Fibroblast of the aortic adventitia (primary cell): ENCODE measurements around the gene FAM184A. TPM values are rescaled to one million over a fixed set of nuclear protein-coding genes. Genes with fewer than 3 reads are reported as not detected.
A peak's percentile ranks its signal among the peaks of the same experiment; 100 is the strongest.

Source experiments
- DNase-seq: peaks from one replicate; pipeline ENCODE4 v3.0.0-alpha.2; 2010; ENCODE audit warnings: low read depth
- H3K4me3 ChIP-seq: 2 replicates; pipeline ENCODE4 v1.5.1; 2011; ENCODE audit warnings: low read depth, mild to moderate bottlenecking, control low read depth, low read length, moderate library complexity
- total RNA-seq: library from RNA; depleted of rRNA; stranded (reverse); fragments of >200 nt; gene quantifications from 2 replicates; pipeline ENCODE4 v1.2.3, GENCODE V29; 2012; ENCODE audit warnings: low replicate concordance
- TF ChIP-seq, protein P1 (sequence below): IDR thresholded peaks from 2 replicates; pipeline ENCODE4 v1.5.1; 2011; ENCODE audit warnings: mild to moderate bottlenecking, low read length, control low read depth, inconsistent platforms; ENCODE audit not compliant: insufficient read depth

FAM184A gene
- total RNA-seq, 1 donor: 1.9 TPM

DNA sequence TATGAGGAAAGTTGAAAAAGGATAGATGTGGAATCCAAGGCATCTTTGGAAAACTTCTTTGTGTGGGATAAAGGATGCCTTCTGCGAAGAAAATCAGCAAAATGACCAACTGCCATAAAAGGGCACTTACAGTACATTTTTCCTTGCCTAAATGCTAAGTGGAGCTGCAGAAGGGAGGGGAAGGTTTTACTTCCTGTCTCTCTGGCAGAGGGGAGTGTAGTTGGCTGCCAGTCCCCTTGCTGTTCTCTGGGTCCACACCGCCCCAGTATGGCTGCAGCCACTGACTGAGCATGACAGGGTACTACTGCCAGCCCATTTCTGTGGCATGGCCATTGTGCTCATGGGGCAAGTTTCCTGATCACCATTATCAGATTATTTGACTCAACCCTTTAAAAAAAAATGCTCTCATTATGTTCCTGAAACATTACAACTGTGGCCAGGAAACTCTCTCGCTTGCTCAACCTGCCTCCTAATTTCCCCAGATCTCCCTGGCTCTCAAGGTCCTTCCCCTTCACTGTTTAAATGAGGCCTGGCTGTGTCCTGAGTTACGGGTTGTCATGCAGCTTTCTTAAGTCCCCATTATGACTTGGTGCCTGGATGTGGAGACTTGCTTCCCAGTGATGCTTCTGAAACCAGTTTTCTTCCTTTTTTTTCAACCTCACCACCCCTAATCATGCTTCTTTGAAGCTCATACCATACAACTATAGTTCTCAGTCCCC, 34.5 kb upstream of the FAM184A start:
- TF ChIP-seq, protein P1, sequence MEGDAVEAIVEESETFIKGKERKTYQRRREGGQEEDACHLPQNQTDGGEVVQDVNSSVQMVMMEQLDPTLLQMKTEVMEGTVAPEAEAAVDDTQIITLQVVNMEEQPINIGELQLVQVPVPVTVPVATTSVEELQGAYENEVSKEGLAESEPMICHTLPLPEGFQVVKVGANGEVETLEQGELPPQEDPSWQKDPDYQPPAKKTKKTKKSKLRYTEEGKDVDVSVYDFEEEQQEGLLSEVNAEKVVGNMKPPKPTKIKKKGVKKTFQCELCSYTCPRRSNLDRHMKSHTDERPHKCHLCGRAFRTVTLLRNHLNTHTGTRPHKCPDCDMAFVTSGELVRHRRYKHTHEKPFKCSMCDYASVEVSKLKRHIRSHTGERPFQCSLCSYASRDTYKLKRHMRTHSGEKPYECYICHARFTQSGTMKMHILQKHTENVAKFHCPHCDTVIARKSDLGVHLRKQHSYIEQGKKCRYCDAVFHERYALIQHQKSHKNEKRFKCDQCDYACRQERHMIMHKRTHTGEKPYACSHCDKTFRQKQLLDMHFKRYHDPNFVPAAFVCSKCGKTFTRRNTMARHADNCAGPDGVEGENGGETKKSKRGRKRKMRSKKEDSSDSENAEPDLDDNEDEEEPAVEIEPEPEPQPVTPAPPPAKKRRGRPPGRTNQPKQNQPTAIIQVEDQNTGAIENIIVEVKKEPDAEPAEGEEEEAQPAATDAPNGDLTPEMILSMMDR: no peak
- DNase-seq: peak; percentile 27
- H3K4me3 ChIP-seq: no peak overlapping the region

GRCh38 chr6:119110601-119111548, 32.4 kb upstream of the FAM184A start:
- peak; percentile 77 for DNase-seq
- TF ChIP-seq, protein P1: peak; percentile 45
- no peak overlapping the region for H3K4me3 ChIP-seq

DNA sequence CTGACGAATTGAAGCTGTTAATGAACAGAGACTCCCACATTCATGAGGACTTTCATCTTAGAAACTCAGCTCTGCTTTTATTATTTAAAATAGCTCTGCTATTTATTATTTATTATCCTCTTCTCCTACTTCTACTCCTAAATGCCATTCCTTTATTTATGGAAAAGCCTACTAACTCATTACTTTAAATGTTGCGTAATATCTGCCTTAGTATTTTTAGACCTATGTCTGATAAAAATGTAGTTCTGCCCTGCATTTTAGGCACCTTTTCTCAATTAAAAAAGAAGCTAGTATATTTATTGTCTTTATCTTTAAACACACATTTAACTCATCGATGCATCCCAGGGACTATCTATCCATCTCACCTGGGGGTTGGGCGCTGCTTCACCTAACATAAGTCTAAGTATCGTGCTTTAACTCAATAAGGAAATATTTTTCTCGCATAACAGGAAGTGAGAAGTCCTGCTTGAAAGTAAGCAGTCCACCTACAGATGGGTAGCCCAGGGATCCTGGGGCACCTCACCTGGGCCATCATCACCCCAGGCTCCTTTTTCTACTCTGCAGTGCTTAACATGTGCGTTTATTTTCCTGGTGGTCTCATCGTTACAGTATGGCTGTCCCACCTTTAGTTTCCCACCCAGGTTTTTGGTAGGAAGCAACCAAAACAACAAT, 31.3 kb upstream of the FAM184A start:
- no peak overlapping the region for H3K4me3 ChIP-seq
- no peak for DNase-seq
- TF ChIP-seq, protein P1: no peak

DNA sequence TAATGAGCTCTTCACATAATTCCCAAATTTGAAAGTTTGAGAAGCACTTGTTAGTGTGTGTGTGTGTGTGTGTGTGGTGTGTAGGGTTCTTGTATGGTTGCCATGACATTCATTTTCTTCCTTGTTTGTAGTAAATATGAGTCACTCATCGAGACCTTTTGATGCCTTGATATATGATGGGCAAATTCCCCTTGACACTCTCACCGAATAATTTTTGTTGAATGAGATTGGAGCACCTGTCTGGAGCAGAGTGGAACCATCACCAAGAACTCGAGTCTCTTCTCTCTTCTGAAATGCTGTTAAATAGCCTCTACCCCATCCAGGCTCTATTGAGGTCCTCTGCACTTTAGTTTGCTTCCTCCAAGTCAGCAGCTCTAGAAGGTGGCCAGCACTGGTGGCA, 29.6 kb upstream of the FAM184A start:
- no peak for DNase-seq
- TF ChIP-seq, protein P1: no peak

GRCh38 chr6:119105282-119105681, 26.8 kb upstream of the FAM184A start:
- H3K4me3 ChIP-seq: no peak overlapping the region
- no peak for DNase-seq
- TF ChIP-seq, protein P1: no peak

More for the DNA sequence above, 29.6 kb upstream of the FAM184A start:
- H3K4me3 ChIP-seq: no peak overlapping the region

DNA sequence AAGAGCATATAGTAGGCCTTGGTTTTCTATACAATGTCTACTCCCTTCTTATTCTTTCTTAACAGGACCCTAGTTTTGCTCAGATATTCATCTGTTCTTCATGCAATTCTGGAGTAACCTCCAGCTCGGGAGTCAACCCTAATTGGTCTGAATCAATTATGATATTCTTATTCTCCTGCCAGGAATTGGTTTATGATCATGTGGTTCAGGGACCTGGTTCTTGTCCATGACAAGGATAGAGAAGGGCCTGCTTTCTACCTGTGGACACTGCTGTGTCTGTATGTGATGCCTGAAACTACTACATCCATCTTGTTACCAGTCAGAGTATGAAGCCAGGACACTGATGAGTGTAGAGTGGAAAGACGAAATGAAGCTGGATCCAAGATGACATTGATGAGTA, 24.4 kb upstream of the FAM184A start:
- H3K4me3 ChIP-seq: no peak overlapping the region
- TF ChIP-seq, protein P1: no peak
- no peak for DNase-seq
